Rectal smooth muscle tissue (tissue), 1 donor: Measurements from ENCODE around the gene BBS12.

Experiments
- H3K27ac ChIP-seq: one replicate; pipeline ENCODE4 v1.7.0; 2013; ENCODE audit warnings: low read depth, low read length, inconsistent platforms
- H3K27me3 ChIP-seq: one replicate; pipeline ENCODE4 v1.7.0; 2013; ENCODE audit warnings: low read length; ENCODE audit not compliant: control insufficient read depth, insufficient read depth
- H3K36me3 ChIP-seq: one replicate; pipeline ENCODE4 v1.7.0; 2013; ENCODE audit warnings: low read length; ENCODE audit not compliant: control insufficient read depth, insufficient read depth
- H3K4me1 ChIP-seq: one replicate; pipeline ENCODE4 v1.7.0; 2013; ENCODE audit warnings: low read length; ENCODE audit not compliant: control insufficient read depth, insufficient read depth
- H3K4me3 ChIP-seq: one replicate; pipeline ENCODE4 v1.7.0; 2013; ENCODE audit warnings: low read length
- H3K9ac ChIP-seq: one replicate; pipeline ENCODE4 v1.7.0; 2013; ENCODE audit warnings: low read length

The BBS12 gene

GRCh38 chr4:122758033-122758432 lies 25.5 kb downstream of the BBS12 start:
- Histone ChIP-seq H3K27ac (no peak overlapping the region), H3K36me3 (no peaks in the 10 kb centered on the region)

GRCh38 chr4:122759639-122760310 lies 27.3 kb downstream of the BBS12 start:
- Histone ChIP-seq H3K9ac (no peak overlapping the region), H3K4me1 (no peaks in the 10 kb centered on the region), H3K27me3 (no peaks in the 10 kb centered on the region), H3K36me3 (no peaks in the 10 kb centered on the region), H3K27ac (no peak overlapping the region), H3K4me3 (no peak overlapping the region)

More at GRCh38 chr4:122758033-122758432, 25.5 kb downstream of the BBS12 start:
- Histone ChIP-seq H3K9ac (no peak overlapping the region), H3K4me3 (no peak overlapping the region), H3K27me3 (no peaks in the 10 kb centered on the region), H3K4me1 (no peaks in the 10 kb centered on the region)

GRCh38 chr4:122762520-122762919 lies 30.0 kb downstream of the BBS12 start:
- no peak overlapping the region for H3K4me3 ChIP-seq
- no peaks in the 10 kb centered on the region for H3K36me3 ChIP-seq
- no peak overlapping the region for H3K27ac ChIP-seq
- H3K9ac ChIP-seq = no peak overlapping the region
- H3K4me1 ChIP-seq = no peaks in the 10 kb centered on the region
- no peaks in the 10 kb centered on the region for H3K27me3 ChIP-seq

GRCh38 chr4:122762966-122763716 lies 30.6 kb downstream of the BBS12 start:
- Histone ChIP-seq H3K27me3 (no peaks in the 10 kb centered on the region), H3K4me1 (no peaks in the 10 kb centered on the region), H3K36me3 (no peaks in the 10 kb centered on the region), H3K4me3 (no peak overlapping the region), H3K27ac (no peak overlapping the region), H3K9ac (no peak overlapping the region)

GRCh38 chr4:122764071-122764820 lies 31.7 kb downstream of the BBS12 start:
- Histone ChIP-seq H3K4me3 (no peak overlapping the region), H3K27me3 (no peaks in the 10 kb centered on the region)

GRCh38 chr4:122764821-122765215 lies 32.3 kb downstream of the BBS12 start:
- Histone ChIP-seq H3K4me1 (no peaks in the 10 kb centered on the region), H3K9ac (no peak overlapping the region), H3K27ac (no peak overlapping the region), H3K36me3 (no peaks in the 10 kb centered on the region), H3K4me3 (no peak overlapping the region), H3K27me3 (no peaks in the 10 kb centered on the region)

More at GRCh38 chr4:122764071-122764820, 31.7 kb downstream of the BBS12 start:
- no peak overlapping the region for H3K27ac ChIP-seq
- no peak overlapping the region for H3K9ac ChIP-seq
- H3K4me1 ChIP-seq = no peaks in the 10 kb centered on the region
- no peaks in the 10 kb centered on the region for H3K36me3 ChIP-seq

GRCh38 chr4:122765692-122766352 lies 33.3 kb downstream of the BBS12 start:
- no peak overlapping the region for H3K27ac ChIP-seq
- no peak overlapping the region for H3K4me3 ChIP-seq
- no peaks in the 10 kb centered on the region for H3K4me1 ChIP-seq
- no peaks in the 10 kb centered on the region for H3K27me3 ChIP-seq
- H3K9ac ChIP-seq = no peak overlapping the region
- H3K36me3 ChIP-seq = no peaks in the 10 kb centered on the region

- Histone ChIP-seq H3K4me3 (no peak overlapping the region), H3K27ac (no peak overlapping the region), H3K36me3 (no peaks in the 10 kb centered on the region)
These were observed 33.8 kb downstream of the BBS12 start for GRCh38 chr4:122766353-122766705.

GRCh38 chr4:122766950-122767349 lies 34.4 kb downstream of the BBS12 start:
- no peak overlapping the region for H3K9ac ChIP-seq
- no peaks in the 10 kb centered on the region for H3K27me3 ChIP-seq
- no peak overlapping the region for H3K4me3 ChIP-seq
- no peaks in the 10 kb centered on the region for H3K36me3 ChIP-seq
- no peak overlapping the region for H3K27ac ChIP-seq
- no peaks in the 10 kb centered on the region for H3K4me1 ChIP-seq

More at GRCh38 chr4:122766353-122766705, 33.8 kb downstream of the BBS12 start:
- no peaks in the 10 kb centered on the region for H3K4me1 ChIP-seq
- H3K27me3 ChIP-seq = no peaks in the 10 kb centered on the region
- no peak overlapping the region for H3K9ac ChIP-seq

GRCh38 chr4:122771724-122772123 lies 39.2 kb downstream of the BBS12 start:
- no peaks in the 10 kb centered on the region for H3K4me1 ChIP-seq
- no peak overlapping the region for H3K9ac ChIP-seq
- no peaks in the 10 kb centered on the region for H3K27me3 ChIP-seq
- H3K36me3 ChIP-seq = no peaks in the 10 kb centered on the region
- H3K27ac ChIP-seq = no peak overlapping the region
- H3K4me3 ChIP-seq = no peak overlapping the region

GRCh38 chr4:122772311-122772710 lies 39.8 kb downstream of the BBS12 start:
- no peaks in the 10 kb centered on the region for H3K4me1 ChIP-seq
- no peaks in the 10 kb centered on the region for H3K27me3 ChIP-seq
- no peaks in the 10 kb centered on the region for H3K36me3 ChIP-seq

GRCh38 chr4:122772986-122773385 lies 40.5 kb downstream of the BBS12 start:
- Histone ChIP-seq H3K36me3 (no peaks in the 10 kb centered on the region), H3K4me3 (no peak overlapping the region), H3K9ac (no peak overlapping the region), H3K4me1 (no peaks in the 10 kb centered on the region), H3K27me3 (no peaks in the 10 kb centered on the region), H3K27ac (no peak overlapping the region)

More at GRCh38 chr4:122772311-122772710, 39.8 kb downstream of the BBS12 start:
- H3K9ac ChIP-seq = no peak overlapping the region
- no peak overlapping the region for H3K4me3 ChIP-seq
- no peak overlapping the region for H3K27ac ChIP-seq
